OCI-LY1 (cell line): ENCODE results near the gene CACNA2D3.

Experiments used
- H2AFZ ChIP-seq: fragments of 200-600 bp; sonication (generic), shearing (Covaris generic); 2 replicates; pipeline ENCODE4 v1.6.0; 2014; ENCODE audit warnings: antibody characterized with exemption, mild to moderate bottlenecking, low read length
- H3F3A ChIP-seq: fragments of 200-600 bp; sonication (generic), shearing (Covaris generic); 2 replicates; pipeline ENCODE4 v1.6.0; 2014; ENCODE audit warnings: mild to moderate bottlenecking, antibody characterized with exemption, low read length, moderate library complexity; ENCODE audit not compliant: insufficient read depth
- H3K27ac ChIP-seq: fragments of 200-600 bp; sonication (generic); 2 replicates; pipeline ENCODE4 v1.5.1; 2014; ENCODE audit warnings: low read length, mixed run types, mild to moderate bottlenecking, low read depth; ENCODE audit not compliant: poor library complexity, severe bottlenecking
- H3K27me3 ChIP-seq: fragments of 200-600 bp; sonication (generic); 2 replicates; pipeline ENCODE4 v1.6.0; 2014; ENCODE audit warnings: antibody characterized with exemption, mild to moderate bottlenecking, low read length, moderate library complexity; ENCODE audit not compliant: insufficient read depth
- H3K36me3 ChIP-seq: fragments of 200-600 bp; sonication (generic); 2 replicates; pipeline ENCODE4 v1.6.1; 2014; ENCODE audit warnings: mild to moderate bottlenecking, antibody characterized with exemption, low read length, moderate library complexity, mixed read lengths; ENCODE audit not compliant: insufficient read depth
- H3K4me1 ChIP-seq: fragments of 200-600 bp; sonication (generic); 2 replicates; pipeline ENCODE4 v1.5.1; 2014; ENCODE audit warnings: mild to moderate bottlenecking, low read length, moderate library complexity; ENCODE audit not compliant: insufficient read depth, severe bottlenecking
- H3K4me2 ChIP-seq: fragments of 200-600 bp; sonication (generic), shearing (Covaris generic); 2 replicates; pipeline ENCODE4 v1.6.1; 2014; ENCODE audit warnings: low read length
- H3K4me3 ChIP-seq: fragments of 200-600 bp; sonication (generic); 2 replicates; pipeline ENCODE4 v1.5.1; 2014; ENCODE audit warnings: low read length, low read depth, mild to moderate bottlenecking, mixed read lengths; ENCODE audit not compliant: poor library complexity, severe bottlenecking
- H3K79me2 ChIP-seq: fragments of 200-600 bp; shearing (Covaris generic); 2 replicates; pipeline ENCODE4 v1.6.1; 2016; ENCODE audit warnings: mixed run types, low read length, mixed read lengths; ENCODE audit not compliant: insufficient read depth
- H3K9ac ChIP-seq: fragments of 200-600 bp; sonication (generic), shearing (Covaris generic); 2 replicates; pipeline ENCODE4 v1.6.1; 2014; ENCODE audit warnings: mild to moderate bottlenecking, low read length, mixed read lengths
- H3K9me2 ChIP-seq: fragments of 200-600 bp; sonication (generic), shearing (Covaris generic); 2 replicates; pipeline ENCODE4 v1.6.1; 2014; ENCODE audit warnings: low read depth, mild to moderate bottlenecking, low read length, mixed read lengths
- H3K9me3 ChIP-seq: fragments of 200-600 bp; shearing (Covaris generic); 2 replicates; pipeline ENCODE4 v1.6.1; 2014; ENCODE audit warnings: low read length, mixed read lengths
- H4K20me1 ChIP-seq: fragments of 200-600 bp; sonication (generic), shearing (Covaris generic); 2 replicates; pipeline ENCODE4 v1.6.0; 2016; ENCODE audit warnings: mild to moderate bottlenecking, low read length; ENCODE audit not compliant: insufficient read depth
- CTCF ChIP-seq: fragments of 200-600 bp; sonication (generic), shearing (Covaris generic); IDR thresholded peaks from 2 replicates; pipeline ENCODE4 v1.5.1; 2017; ENCODE audit warnings: mild to moderate bottlenecking, antibody characterized with exemption, low read length, moderate library complexity, mixed read lengths
- EZH2 ChIP-seq: fragments of 200-600 bp; sonication (generic), shearing (Covaris generic); IDR thresholded peaks from 2 replicates; pipeline ENCODE4 v1.8.0; 2017; ENCODE audit warnings: borderline replicate concordance, mixed run types, mild to moderate bottlenecking, antibody characterized with exemption, low read length, moderate library complexity, mixed read lengths

CACNA2D3 gene

GRCh38 chr3:54874816-54875556 lies 752.6 kb downstream of the CACNA2D3 start:
- no peak overlapping the region for H3K9ac ChIP-seq
- no peak overlapping the region for H3K4me2 ChIP-seq
- no peaks in the 10 kb centered on the region for H3K27me3 ChIP-seq
- no peaks in the 10 kb centered on the region for H3K9me3 ChIP-seq
- no peak overlapping the region for H3K4me3 ChIP-seq
- no peaks in the 10 kb centered on the region for H4K20me1 ChIP-seq
- no peaks in the 10 kb centered on the region for H3F3A ChIP-seq
- no peaks in the 10 kb centered on the region for H3K36me3 ChIP-seq
- TF ChIP-seq CTCF, result no peak
- TF ChIP-seq EZH2, result no peak
- no peak overlapping the region for H3K27ac ChIP-seq
- H3K9me2 ChIP-seq, result no peaks in the 10 kb centered on the region
- no peaks in the 10 kb centered on the region for H3K79me2 ChIP-seq
- H3K4me1 ChIP-seq, result no peaks in the 10 kb centered on the region
- H2AFZ ChIP-seq, result no peak overlapping the region

GRCh38 chr3:54875596-54876268 lies 753.4 kb downstream of the CACNA2D3 start:
- H3K27me3 ChIP-seq, result no peaks in the 10 kb centered on the region
- no peaks in the 10 kb centered on the region for H3K36me3 ChIP-seq
- H3K27ac ChIP-seq, result no peak overlapping the region
- H3K4me3 ChIP-seq, result no peak overlapping the region
- H3K9me3 ChIP-seq, result no peaks in the 10 kb centered on the region
- no peaks in the 10 kb centered on the region for H3F3A ChIP-seq
- H3K4me1 ChIP-seq, result no peaks in the 10 kb centered on the region
- TF ChIP-seq EZH2 (no peak), CTCF (no peak)
- no peaks in the 10 kb centered on the region for H3K9me2 ChIP-seq
- no peaks in the 10 kb centered on the region for H4K20me1 ChIP-seq
- no peaks in the 10 kb centered on the region for H3K79me2 ChIP-seq
- H3K4me2 ChIP-seq, result no peak overlapping the region
- no peak overlapping the region for H3K9ac ChIP-seq
- H2AFZ ChIP-seq, result no peak overlapping the region

GRCh38 chr3:54876694-54877093 lies 754.3 kb downstream of the CACNA2D3 start:
- no peaks in the 10 kb centered on the region for H4K20me1 ChIP-seq
- no peaks in the 10 kb centered on the region for H3K9me3 ChIP-seq
- H3K9me2 ChIP-seq, result no peaks in the 10 kb centered on the region
- TF ChIP-seq EZH2 (no peak), CTCF (no peak)
- no peaks in the 10 kb centered on the region for H3F3A ChIP-seq
- no peaks in the 10 kb centered on the region for H3K36me3 ChIP-seq
- no peak overlapping the region for H2AFZ ChIP-seq
- no peak overlapping the region for H3K4me3 ChIP-seq
- no peak overlapping the region for H3K27ac ChIP-seq
- no peaks in the 10 kb centered on the region for H3K27me3 ChIP-seq
- no peak overlapping the region for H3K4me2 ChIP-seq
- H3K79me2 ChIP-seq, result no peaks in the 10 kb centered on the region
- H3K4me1 ChIP-seq, result no peaks in the 10 kb centered on the region
- no peak overlapping the region for H3K9ac ChIP-seq
